RWPE1 (cell line): ENCODE measurements around the gene ANKRD63.

ENCODE experiments used
- CTCF ChIA-PET: fragments of 350-600 bp; sonication (Branson Sonifier 250); formaldehyde crosslinking; extraction: SDS; loops from one replicate; lab custom pipeline; 2021; lab: Yijun Ruan, JAX
- POLR2A ChIA-PET: fragments of 400-600 bp; formaldehyde crosslinking; extraction: SDS; loops from one replicate; lab custom pipeline; 2020; ENCODE audit warnings: antibody characterized with exemption; ENCODE audit not compliant: low non-redundant PET; lab: Yijun Ruan, JAX
- DNase-seq: peaks from one replicate; pipeline ENCODE4 v3.0.0; 2012; ENCODE audit warnings: low spot score
- H3K27ac ChIP-seq: fragments of 450-650 bp; 2 replicates; pipeline ENCODE4 v1.5.1; 2017
- TF ChIP-seq, protein P1 (sequence below): fragments of 450-650 bp; conservative IDR thresholded peaks from 2 replicates; pipeline ENCODE4 v1.5.1; 2017; ENCODE audit warnings: low read depth, mild to moderate bottlenecking

Gene ANKRD63

DNA sequence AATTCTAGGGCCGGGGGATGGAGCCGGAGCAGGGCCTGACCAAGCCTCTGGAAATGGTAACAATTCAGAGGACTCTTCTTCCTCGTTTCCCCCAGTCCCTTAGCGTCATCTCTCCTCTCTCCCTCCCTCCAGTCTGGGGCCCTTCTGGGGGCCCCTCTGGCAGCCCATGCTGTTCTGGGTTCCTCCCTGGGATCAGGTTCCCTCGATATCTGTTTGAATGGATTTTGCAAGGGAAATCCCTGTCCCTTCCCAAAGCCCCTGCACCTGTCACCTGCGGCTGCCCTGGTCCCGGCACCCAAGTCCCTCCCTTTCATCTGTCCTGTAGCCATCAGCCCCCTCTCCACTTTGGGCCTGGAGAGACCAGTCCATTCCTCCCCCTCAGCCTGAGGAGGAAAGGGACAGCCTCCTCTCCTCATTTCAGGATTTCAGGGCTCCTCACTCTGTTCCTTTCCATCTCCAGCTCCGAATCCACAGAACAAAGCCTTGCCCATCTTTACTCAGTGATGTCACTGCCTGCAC lies 26.5 kb upstream of the ANKRD63 start:
- ChIA-PET CTCF (interaction anchor here (0.6 to 1.9 kb wide), 10 partner anchors 8 to 232 kb away, joined by 3 to 6 read pairs (median 3); no protein-coding TSS in a partner anchor), POLR2A (no interaction called here)
- H3K27ac ChIP-seq, result no peak overlapping the region
- no peak for DNase-seq
- TF ChIP-seq, protein P1, sequence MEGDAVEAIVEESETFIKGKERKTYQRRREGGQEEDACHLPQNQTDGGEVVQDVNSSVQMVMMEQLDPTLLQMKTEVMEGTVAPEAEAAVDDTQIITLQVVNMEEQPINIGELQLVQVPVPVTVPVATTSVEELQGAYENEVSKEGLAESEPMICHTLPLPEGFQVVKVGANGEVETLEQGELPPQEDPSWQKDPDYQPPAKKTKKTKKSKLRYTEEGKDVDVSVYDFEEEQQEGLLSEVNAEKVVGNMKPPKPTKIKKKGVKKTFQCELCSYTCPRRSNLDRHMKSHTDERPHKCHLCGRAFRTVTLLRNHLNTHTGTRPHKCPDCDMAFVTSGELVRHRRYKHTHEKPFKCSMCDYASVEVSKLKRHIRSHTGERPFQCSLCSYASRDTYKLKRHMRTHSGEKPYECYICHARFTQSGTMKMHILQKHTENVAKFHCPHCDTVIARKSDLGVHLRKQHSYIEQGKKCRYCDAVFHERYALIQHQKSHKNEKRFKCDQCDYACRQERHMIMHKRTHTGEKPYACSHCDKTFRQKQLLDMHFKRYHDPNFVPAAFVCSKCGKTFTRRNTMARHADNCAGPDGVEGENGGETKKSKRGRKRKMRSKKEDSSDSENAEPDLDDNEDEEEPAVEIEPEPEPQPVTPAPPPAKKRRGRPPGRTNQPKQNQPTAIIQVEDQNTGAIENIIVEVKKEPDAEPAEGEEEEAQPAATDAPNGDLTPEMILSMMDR, result no peak

DNA sequence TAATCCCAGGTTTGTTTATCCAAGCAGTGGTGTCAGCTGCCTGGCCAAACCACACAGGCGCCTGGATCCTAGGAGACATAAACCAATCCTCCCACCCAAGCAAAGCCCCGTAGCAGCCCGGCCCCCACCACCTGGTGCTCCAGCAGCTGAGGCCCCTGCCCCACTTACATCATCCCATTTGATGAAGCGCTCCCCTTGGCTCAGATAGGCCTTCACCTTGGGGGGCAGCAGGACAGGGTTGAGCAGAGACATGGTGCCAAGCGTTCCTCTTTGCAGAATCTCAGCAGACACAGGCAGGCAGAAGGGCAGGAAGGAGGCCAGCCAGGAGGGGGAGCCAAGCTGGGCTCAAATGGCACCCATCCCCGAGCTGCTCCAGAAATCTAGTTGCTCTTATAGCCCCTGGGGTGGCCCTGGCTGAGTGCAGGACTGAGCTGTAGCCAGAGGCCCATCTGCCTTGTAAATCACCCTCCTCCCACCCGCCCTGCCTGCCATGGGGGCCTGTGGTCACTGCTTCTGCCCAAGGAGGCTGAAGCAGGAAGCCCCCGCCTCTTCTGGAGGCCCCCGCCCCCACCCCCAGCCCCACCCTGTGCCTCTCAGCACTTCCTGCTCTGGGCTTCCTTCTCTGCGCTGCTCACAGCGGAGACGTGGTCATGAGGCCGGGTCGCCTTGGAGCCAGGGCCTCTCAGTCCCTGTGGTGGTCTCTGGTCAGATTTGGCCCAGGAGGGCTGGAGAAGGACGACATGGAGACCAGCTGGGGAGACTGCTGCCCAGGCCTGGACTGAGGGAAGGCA lies 24.8 kb upstream of the ANKRD63 start, which contains the start of gene PLCB2:
Gene PLCB2 (minus strand): TSS at position 515 of the 791 bp plus-strand sequence. CDS start 263 bp downstream, at position 252.
- ChIA-PET POLR2A (no interaction called here), CTCF (interaction anchor here (0.6 to 2.8 kb wide), 6 partner anchors 12 to 114 kb away, joined by 3 to 10 read pairs (median 4); no protein-coding TSS in a partner anchor)
- TF ChIP-seq, protein P1, result no peak
- no peak for DNase-seq
- H3K27ac ChIP-seq, result no peak within 1 kb of the TSS

DNA sequence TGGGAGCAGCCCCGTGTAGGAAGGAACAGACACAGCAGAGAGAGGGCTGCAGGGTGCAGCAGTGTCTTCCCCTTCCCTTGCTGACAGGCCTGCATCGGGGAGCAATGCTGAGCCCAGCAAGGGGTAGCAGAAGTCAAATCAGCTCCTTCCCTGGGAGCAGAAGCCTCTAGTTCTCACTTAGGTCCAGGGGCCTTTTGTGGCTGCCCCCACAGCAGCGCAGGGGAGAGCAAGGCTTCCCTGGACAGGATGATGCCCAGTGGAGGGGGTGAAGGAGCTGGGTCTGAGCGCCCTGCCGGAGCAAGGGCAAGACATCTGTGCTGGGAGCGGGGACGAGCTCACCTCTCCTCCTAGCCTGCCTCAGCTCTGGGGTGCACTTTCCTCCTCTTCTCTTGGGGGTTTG lies 24.0 kb upstream of the ANKRD63 start:
- no peak overlapping the region for H3K27ac ChIP-seq
- ChIA-PET POLR2A (interaction anchor here (0.6 kb wide), 1 partner anchor 16 kb away, joined by 3 read pairs; no protein-coding TSS in a partner anchor), CTCF (interaction anchor here (0.8 to 2.8 kb wide), 4 partner anchors 13 to 61 kb away, joined by 3 to 10 read pairs (median 4); no protein-coding TSS in a partner anchor)
- TF ChIP-seq, protein P1, result no peak
- DNase-seq, result no peak

DNA sequence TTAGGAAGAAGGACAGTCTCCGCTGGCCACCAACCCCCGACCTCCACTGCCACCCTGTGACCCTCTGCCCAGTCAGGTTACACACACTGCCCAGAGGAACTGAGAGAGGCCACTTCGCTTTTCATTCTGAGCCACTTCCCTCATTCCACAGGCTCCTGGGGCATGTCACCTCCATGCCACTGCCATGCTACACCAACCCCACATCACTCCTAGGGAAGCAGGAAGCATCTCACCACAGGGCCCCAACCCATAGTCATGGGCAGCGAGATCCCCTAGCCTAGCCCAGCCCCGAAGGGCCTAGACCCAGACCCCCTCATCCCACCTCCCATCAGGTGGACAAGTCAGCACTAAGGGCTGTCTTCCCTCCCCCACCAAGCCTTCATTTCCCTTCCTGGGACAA lies 23.5 kb upstream of the ANKRD63 start:
- DNase-seq, result no peak
- TF ChIP-seq, protein P1, result no peak
- H3K27ac ChIP-seq, result no peak overlapping the region
- POLR2A ChIA-PET, result interaction anchor here (0.6 kb wide), 1 partner anchor 16 kb away, joined by 3 read pairs; no protein-coding TSS in a partner anchor
- CTCF ChIA-PET, result interaction anchor here (1.4 to 2.8 kb wide), 2 partner anchors 14 to 27 kb away, joined by 5 to 10 read pairs; no protein-coding TSS in a partner anchor

DNA sequence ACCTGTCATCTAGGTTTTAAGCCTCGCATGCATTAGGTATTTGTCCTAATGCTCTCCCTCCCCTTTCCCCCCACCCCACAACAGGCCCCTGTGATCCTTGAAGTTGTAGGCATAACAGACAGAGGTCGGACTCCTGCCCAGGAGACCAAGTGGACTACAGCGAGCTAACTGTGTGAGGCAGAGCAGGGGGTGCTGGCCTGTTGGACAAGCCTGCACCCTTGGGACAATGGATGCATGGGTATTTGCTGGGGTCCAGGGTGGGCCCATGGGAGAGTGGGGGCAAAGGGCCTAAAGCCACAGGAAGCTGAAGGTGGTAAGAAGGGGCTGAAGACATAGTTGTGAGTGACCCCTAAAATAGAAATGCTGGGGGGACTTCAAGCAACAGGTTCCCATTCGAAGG lies 22.4 kb upstream of the ANKRD63 start:
- no peak for DNase-seq
- ChIA-PET CTCF (no interaction called here), POLR2A (no interaction called here)
- H3K27ac ChIP-seq, result no peak overlapping the region
- TF ChIP-seq, protein P1, result no peak

DNA sequence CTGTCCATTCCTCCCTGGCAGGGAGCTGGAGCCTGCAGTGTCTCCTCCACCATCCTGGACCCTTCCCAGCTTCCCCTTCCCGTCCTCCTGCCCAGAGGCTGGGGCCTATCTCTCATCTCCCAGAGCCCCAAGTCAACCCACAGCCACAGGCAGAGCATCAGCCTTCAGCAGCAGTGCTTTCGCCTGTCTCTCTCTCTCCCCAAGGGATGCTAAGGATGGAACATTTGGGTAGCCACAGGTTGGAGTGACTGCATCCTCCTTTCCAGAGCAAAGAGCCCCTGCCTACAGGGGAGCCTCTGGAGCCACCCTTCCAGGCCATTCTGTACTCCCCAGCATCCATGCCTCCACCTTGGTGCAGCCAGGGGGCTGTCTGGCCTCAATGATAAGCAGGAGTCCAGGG lies 20.7 kb upstream of the ANKRD63 start:
- no peak overlapping the region for H3K27ac ChIP-seq
- POLR2A ChIA-PET, result interaction anchor here (0.6 to 0.8 kb wide), 2 partner anchors 19 to 94 kb away, joined by 3 to 10 read pairs; no protein-coding TSS in a partner anchor
- no peak for DNase-seq
- CTCF ChIA-PET, result interaction anchor here (0.7 to 1.1 kb wide), 3 partner anchors 24 to 152 kb away, joined by 3 read pairs; no protein-coding TSS in a partner anchor
- TF ChIP-seq, protein P1, result no peak
